GM21390 (cell line): ENCODE measurements around the gene RAB11FIP2.
A peak's percentile ranks its signal among the peaks of the same experiment; 100 is the strongest.

Experiments used
- ATAC-seq: cut with Tn5 transposase; IDR thresholded peaks from one replicate; pipeline ENCODE4 v1.9.1; 2021; ENCODE audit not compliant: unreplicated experiment

The RAB11FIP2 gene

GRCh38 chr10:118035354-118036005 is 11.3 kb downstream of the RAB11FIP2 start:
- ATAC-seq = no peak

GRCh38 chr10:118034791-118035261 is 11.9 kb downstream of the RAB11FIP2 start:
- no peak for ATAC-seq

DNA sequence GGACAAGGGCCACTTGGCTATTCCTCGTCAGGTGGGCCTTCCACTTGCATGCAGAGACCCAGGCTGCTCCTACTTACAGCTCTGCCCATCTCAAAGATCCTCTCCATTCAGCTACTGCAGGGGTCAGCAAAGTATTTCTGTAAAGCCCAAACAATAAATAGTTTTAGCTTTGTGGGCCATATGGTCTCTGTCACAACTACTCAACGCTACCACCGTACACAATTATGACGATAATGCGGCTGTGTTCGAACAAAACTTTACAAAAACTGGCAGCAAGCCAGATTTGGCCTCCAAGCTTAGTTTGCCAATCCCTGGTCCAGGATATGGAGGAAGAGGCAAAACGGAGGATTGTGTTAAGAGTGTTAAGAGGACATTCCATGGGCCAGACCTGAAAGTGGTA is 12.8 kb downstream of the RAB11FIP2 start:
- no peak for ATAC-seq

GRCh38 chr10:118032564-118032963 is 14.2 kb downstream of the RAB11FIP2 start:
- no peak for ATAC-seq

DNA sequence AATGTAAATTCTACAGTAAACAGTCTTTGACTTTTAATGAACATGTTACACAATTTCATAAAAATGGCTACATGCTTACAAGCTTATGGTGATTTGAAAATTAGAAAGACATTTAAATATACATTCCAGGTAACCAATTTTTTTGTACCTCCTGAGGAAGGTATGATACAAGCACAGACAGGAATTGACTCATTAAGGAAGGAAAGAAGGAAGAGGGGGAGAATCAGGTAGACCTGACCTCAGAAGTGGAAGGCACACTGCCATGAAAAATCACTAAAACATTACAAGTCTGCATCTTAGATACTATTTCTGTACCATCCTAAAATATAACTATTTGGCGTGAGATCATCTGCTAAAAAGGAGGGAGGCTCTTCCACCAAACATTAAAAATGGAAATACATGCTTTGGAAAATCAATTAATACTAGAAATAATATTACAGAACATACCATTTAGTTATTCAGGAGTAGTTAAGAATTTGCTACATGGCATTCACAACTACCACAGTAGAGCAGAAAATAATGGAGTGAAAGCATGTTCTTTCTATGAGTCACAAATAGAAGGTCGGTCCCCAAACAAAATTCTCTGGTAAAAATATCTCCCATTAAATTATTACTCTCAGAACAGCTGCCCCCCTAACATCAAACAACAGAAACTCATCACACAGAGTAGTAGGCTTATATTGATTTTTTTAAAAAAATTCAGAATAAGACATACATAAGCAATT is 15.2 kb downstream of the RAB11FIP2 start:
- no peak for ATAC-seq

DNA sequence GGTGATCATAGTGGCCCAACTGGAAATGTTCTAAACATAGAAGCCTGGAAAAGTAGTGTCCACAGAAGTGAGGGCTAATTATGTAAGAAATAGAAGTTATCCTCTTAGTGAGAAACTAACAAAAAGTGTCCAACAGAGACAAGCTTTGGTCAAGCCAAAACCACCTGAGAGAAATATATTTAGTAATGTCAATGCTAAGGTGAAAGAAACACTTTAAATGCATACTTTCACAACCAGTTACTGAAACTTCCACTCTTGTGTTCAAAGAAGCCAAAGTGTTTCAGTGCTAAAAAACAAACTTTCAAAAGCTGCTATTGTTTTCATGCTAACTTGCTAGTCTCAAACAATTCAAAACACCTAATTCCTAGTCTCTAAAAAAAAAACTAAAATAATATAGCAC is 18.1 kb downstream of the RAB11FIP2 start:
- ATAC-seq = peak; percentile 99

- ATAC-seq = no peak
Observed at GRCh38 chr10:118027397-118027796, 19.3 kb downstream of the RAB11FIP2 start.

GRCh38 chr10:118026936-118027335 is 19.8 kb downstream of the RAB11FIP2 start:
- ATAC-seq = no peak

- no peak for ATAC-seq
Observed at GRCh38 chr10:118020365-118020764, 26.4 kb downstream of the RAB11FIP2 start.

DNA sequence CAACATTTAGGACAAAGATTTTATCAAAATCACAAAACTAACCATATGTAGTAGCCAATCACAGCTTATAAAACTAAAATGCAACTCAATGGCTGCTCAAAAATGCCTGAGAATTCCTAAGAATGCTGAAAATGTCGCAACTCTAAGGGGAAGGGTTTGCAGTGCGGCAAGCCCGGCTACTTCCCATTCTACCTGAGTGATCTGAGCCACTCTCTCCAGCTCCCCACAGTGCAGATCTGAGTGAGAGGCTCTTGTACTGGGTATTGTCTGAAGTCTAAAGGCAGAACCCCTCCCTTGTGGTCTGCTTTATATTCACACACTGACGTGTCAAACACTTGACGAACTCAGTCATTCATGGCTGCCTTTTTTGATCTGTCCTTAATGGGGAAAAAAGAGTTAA is 28.9 kb downstream of the RAB11FIP2 start:
- no peak for ATAC-seq

DNA sequence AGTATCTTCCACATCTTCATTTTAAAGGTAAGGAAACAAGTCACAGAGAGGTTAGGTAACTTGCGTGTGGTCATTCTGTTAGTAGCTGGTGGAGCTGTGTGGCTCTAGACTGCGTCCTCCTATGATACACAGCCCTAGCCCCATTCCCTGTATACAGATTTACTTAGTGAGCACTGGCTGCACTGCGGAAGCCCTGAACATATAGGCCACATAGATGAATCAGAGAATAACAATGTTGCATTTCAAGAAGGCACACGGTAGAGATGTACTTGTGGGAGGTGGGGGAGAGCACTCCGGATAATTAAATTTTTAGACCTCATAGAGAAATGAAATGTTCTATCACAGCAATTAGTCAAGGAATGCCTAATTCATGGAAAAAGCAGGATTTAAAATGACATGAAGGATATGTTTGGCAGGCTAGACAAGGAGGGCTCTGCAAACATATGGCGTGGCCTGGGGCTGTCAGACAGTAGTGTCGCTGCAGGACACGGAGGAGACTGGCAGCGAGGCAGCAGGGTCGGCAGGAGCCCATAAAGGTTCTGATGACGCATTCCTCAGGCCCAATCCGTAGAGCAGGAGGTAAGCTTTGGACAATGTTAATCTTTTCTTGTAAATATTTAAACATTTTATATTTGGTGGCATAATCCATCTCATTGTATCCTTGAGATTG is 29.5 kb downstream of the RAB11FIP2 start:
- no peak for ATAC-seq

GRCh38 chr10:118012952-118013525 is 33.7 kb downstream of the RAB11FIP2 start:
- ATAC-seq = peak; percentile 14

DNA sequence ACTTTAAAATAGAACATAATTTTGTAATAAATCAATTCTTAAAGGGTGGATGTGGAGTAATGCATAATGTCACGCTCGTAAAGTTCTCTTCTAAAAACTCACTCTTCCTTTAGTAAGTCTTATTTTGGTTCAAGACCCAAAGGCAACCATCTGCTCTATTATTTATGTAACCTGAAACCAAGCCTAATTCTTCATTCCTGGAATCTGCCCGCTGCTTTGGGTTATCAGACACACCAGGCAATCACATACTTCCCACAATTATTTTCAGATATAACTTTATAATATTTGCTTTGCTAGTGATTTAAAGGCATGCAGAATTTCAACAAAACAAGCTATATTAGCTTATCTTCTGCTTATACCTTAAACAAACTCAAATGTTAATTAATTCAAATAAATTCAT is 39.0 kb downstream of the RAB11FIP2 start:
- no peak for ATAC-seq

DNA sequence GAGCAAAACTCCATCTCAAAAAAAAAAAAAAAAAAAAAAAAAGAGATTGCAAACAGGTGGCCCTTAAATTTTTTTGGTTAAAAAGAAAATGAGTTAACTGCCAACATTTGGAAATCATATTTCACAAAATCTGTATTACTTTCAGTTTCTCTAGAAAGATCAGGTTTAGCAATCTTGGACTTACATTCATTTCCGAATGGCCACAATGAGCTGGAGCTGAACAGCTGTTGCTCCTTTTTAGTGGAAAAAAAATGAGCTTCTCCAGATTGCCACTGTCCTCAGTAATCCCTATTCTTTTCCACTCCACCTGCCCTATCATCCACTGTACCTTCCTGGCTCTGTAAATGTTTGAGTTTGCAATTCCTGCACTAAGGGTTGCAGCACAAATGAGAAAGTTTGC is 43.6 kb downstream of the RAB11FIP2 start:
- no peak for ATAC-seq

GRCh38 chr10:118002581-118002980 is 44.2 kb downstream of the RAB11FIP2 start:
- ATAC-seq = no peak

GRCh38 chr10:117997673-117998072 is 49.1 kb downstream of the RAB11FIP2 start:
- ATAC-seq = no peak

GRCh38 chr10:117996709-117997108 is 50.0 kb downstream of the RAB11FIP2 start:
- ATAC-seq = no peak

- ATAC-seq = no peak
Observed at GRCh38 chr10:117994771-117995170, 52.0 kb downstream of the RAB11FIP2 start.

DNA sequence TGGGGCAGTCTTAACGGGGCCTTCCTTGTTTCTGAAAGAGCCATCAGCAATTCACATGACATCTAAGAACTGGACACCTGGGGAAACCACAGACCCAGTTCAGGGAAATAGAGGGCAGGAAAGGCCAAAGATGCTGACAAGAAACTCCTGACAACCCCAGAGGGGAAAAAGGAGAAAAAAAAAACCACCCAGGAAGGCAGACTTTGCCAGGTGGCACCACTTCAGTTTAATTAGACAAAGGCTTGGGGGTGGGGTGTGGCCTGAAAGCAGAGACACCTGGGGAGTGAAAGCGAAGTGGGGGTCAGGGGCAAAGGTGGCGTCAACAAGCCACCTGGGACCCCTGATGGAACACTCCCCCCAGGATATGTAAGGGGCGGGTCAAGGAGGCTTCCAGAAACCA is 53.6 kb downstream of the RAB11FIP2 start:
- ATAC-seq = no peak

GRCh38 chr10:117991701-117992100 is 55.0 kb downstream of the RAB11FIP2 start:
- no peak for ATAC-seq

- ATAC-seq = no peak
Observed at GRCh38 chr10:117989962-117990361, 56.8 kb downstream of the RAB11FIP2 start.

DNA sequence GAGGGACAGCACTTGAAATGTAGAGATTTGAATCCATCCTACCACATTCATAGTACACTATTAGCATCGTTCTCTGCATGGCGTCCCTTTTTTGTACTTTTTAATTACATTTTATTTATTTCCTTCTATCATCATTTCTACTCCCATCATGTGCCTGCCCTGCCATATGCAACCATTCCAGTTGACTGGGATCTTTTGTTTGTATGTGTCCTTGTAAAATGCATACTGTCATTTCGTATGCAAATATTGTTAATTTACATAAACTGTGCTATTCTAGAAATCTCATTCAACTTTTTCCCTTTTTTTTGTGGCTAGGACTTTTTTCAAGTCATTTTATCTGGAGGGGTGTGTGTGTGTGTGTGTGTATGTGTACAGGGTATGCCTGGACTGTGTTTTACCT is 57.9 kb downstream of the RAB11FIP2 start:
- ATAC-seq = no peak
